IPS DF 6.9 (cell line): ENCODE measurements around the gene MDFIC.
A peak's percentile ranks its signal among the peaks of the same experiment; 100 is the strongest.

Experiments
- DNase-seq: peaks from one replicate; pipeline ENCODE4 v3.0.0-alpha.2; 2013; ENCODE audit warnings: low read depth, low spot score
- H3K27ac ChIP-seq: one replicate; pipeline ENCODE4 v1.5.1; 2013; ENCODE audit warnings: low read length, control low read depth
- H3K27me3 ChIP-seq: 2 replicates; pipeline ENCODE4 v1.6.1; 2013; ENCODE audit warnings: mild to moderate bottlenecking, low read length; ENCODE audit not compliant: control insufficient read depth, insufficient read depth
- H3K36me3 ChIP-seq: 2 replicates; pipeline ENCODE4 v1.6.1; 2013; ENCODE audit warnings: low read length; ENCODE audit not compliant: control insufficient read depth, insufficient read depth
- H3K4me1 ChIP-seq: 2 replicates; pipeline ENCODE4 v1.6.1; 2013; ENCODE audit warnings: low read length; ENCODE audit not compliant: control insufficient read depth, insufficient read depth
- H3K4me3 ChIP-seq: 2 replicates; pipeline ENCODE4 v1.5.1; 2013; ENCODE audit warnings: mild to moderate bottlenecking, low read length
- H3K9me3 ChIP-seq: 2 replicates; pipeline ENCODE4 v1.6.1; 2013; ENCODE audit warnings: low read length, inconsistent platforms; ENCODE audit not compliant: control insufficient read depth, insufficient read depth
- WGBS: extraction: QIAGEN DNeasy Blood & Tissue Kit; methylation state at CpG from one replicate; pipeline ENCODE4 v1.1.7; 2013; ENCODE audit warnings: mixed read lengths, missing lambda C conversion rate; ENCODE audit not compliant: insufficient read length, insufficient coverage; 5-methylcytosine and 5-hydroxymethylcytosine counted together

The MDFIC gene

DNA sequence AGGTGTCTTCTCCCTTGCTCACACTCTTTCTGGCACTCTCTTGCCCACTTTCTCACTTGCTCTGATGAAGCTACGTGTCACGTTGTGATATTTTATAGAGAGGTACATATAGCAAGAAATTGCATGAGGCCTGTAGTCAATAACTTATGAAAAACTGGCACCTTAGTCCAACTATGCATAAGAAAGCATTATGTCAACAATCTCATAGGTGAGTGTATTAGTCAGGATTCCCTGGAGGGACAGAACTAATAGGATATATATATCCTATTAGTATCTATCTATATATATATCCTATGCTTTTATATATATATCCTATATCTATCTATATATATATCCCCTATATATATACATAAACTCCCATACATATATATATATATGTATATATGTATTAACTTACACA lies 18.8 kb upstream of the MDFIC start:
- no peaks in the 10 kb centered on the region for H3K36me3 ChIP-seq
- no peak overlapping the region for H3K4me3 ChIP-seq
- H3K9me3 ChIP-seq: no peaks in the 10 kb centered on the region
- no peaks in the 10 kb centered on the region for H3K4me1 ChIP-seq
- no CpG with 5 or more reads among the region's 2 CpGs for WGBS
- no peak for DNase-seq
- no peaks in the 10 kb centered on the region for H3K27me3 ChIP-seq
- H3K27ac ChIP-seq: no peak overlapping the region

DNA sequence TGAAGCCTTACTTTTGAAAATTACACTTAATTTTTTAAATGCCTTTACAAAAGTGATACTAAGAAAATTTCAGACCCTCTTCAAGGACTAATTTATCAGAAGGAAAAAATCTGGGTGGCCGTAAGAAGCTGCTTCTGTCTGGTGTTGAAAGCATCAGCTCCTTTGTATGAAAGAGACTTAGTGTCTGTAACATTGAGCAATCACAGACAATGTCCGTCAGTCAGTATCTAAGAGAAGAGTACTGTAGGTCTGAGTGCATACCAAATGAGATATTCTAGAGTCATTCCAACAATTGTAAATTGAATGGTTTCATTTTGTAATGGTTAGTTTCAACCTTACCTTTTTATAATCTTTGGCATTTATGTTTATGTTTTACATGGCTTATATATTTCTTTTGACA lies 11.1 kb upstream of the MDFIC start:
- WGBS: no CpG with 5 or more reads among the region's 2 CpGs
- Histone ChIP-seq H3K9me3 (no peaks in the 10 kb centered on the region), H3K27me3 (no peaks in the 10 kb centered on the region), H3K36me3 (no peaks in the 10 kb centered on the region), H3K27ac (no peak overlapping the region), H3K4me1 (no peaks in the 10 kb centered on the region), H3K4me3 (no peak overlapping the region)
- no peak for DNase-seq

DNA sequence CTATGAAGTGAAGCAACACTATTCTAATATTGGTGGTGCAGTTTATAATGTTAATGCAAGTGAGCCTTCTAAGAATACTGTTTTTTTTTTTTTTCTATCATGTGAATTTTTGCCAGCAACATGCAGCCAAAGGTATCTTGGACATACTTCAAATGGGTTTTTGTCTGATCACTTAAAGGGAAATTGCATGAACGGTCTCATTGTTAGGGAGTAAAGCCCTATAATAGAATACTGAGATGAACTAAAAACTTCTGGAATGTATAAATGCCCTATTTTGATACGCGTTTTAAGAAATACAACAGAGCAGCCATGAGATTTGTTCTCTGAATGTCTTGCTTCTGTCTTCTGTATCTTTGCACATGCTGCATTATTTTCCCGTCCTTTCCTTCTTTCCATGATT lies 10.5 kb upstream of the MDFIC start:
- H3K27ac ChIP-seq: no peak overlapping the region
- H3K27me3 ChIP-seq: no peaks in the 10 kb centered on the region
- DNase-seq: no peak
- no peaks in the 10 kb centered on the region for H3K36me3 ChIP-seq
- H3K4me1 ChIP-seq: no peaks in the 10 kb centered on the region
- H3K9me3 ChIP-seq: no peaks in the 10 kb centered on the region
- no peak overlapping the region for H3K4me3 ChIP-seq
- no CpG with 5 or more reads among the region's 4 CpGs for WGBS

DNA sequence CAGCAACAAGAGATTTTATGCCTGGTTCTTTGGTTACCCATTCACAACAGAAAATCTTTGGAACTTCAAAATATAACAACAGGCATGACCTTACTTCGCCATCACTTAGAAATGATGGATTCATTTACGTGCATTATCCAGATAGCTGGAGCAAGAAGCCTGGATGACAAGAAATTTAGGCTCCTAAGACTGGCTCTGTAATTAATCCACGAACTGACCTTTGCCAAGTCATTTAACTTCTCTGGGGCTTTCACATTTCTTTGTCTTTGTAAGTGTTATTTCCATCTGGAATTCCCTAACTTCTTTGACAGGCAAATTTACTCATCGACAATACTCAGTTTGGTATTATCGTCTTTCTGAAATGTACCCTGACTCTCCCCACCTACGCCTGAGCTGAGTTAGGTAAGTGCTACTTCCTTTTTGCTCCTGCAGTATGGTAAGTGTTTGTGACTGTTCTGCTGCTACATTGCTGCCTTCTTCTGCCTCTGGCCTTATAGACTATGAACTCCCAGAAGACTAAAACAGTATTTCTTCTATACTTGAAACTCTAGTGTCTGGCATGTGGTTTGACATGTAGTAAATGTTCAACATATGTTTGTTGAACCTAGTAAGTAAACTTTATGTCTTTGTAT lies 5.5 kb upstream of the MDFIC start:
- DNase-seq: no peak
- H3K27ac ChIP-seq: no peak overlapping the region
- no peaks in the 10 kb centered on the region for H3K9me3 ChIP-seq
- H3K27me3 ChIP-seq: no peaks in the 10 kb centered on the region
- no CpG with 5 or more reads among the region's 6 CpGs for WGBS
- H3K4me3 ChIP-seq: no peak overlapping the region
- H3K36me3 ChIP-seq: no peaks in the 10 kb centered on the region
- no peaks in the 10 kb centered on the region for H3K4me1 ChIP-seq

DNA sequence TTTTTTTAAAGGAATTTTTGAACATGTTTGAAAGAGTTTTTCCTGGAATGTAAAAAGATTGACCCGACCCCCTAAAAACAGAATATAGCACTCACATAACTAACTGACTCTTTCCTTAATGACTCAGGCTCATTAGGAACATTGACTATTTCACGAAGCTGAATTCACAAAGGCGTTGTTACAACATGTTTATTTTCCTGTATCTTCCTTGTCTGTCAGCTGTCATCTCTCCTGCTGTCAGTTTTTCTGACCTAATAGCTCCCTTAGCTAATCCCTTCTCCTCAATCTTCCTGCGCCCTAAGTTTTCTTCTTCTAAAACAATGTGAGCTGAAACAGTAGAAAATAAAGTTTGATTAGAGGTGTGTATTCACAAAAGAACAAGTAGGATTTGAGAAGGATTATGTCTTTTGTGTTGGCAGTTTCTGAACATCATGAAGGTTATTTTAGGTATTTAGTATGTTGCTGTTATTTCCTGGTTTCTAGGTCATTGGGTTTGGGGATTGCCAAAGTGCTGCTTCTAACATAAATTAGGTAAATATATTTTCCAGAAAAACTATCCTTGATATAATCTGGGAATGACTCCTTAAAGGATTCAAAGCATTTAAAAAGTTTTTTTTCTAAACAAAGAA lies 4.6 kb upstream of the MDFIC start:
- no peak for DNase-seq
- no peaks in the 10 kb centered on the region for H3K27me3 ChIP-seq
- no CpG with 5 or more reads among the region's 4 CpGs for WGBS

DNA sequence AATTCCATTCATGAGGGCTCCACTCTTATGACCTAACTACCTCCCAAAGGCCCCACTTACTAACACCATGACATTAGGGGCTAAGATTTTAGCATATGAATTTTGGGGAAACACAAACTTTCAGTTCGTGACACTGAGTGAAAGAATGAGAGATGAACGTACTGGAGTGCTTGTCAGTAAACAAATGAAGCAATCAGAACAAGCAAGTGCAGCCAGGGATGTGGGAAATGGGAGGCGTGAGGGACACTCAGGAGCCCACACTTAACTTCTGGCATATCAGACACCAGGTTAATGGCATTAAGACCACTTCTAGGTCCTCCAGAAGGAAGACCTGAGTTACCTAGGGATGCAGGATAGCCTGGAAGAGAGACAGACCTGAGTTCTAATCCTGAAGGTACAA lies 2.3 kb upstream of the MDFIC start:
- H3K27ac ChIP-seq: no peak overlapping the region
- H3K27me3 ChIP-seq: no peaks in the 10 kb centered on the region
- no peaks in the 10 kb centered on the region for H3K4me1 ChIP-seq
- H3K9me3 ChIP-seq: no peaks in the 10 kb centered on the region
- H3K36me3 ChIP-seq: no peaks in the 10 kb centered on the region
- no peak for DNase-seq
- no CpG with 5 or more reads among the region's 3 CpGs for WGBS
- no peak overlapping the region for H3K4me3 ChIP-seq

More for the DNA sequence above, 4.6 kb upstream of the MDFIC start:
- Histone ChIP-seq H3K36me3 (no peaks in the 10 kb centered on the region), H3K9me3 (no peaks in the 10 kb centered on the region), H3K4me3 (no peak overlapping the region), H3K4me1 (no peaks in the 10 kb centered on the region), H3K27ac (no peak overlapping the region)

DNA sequence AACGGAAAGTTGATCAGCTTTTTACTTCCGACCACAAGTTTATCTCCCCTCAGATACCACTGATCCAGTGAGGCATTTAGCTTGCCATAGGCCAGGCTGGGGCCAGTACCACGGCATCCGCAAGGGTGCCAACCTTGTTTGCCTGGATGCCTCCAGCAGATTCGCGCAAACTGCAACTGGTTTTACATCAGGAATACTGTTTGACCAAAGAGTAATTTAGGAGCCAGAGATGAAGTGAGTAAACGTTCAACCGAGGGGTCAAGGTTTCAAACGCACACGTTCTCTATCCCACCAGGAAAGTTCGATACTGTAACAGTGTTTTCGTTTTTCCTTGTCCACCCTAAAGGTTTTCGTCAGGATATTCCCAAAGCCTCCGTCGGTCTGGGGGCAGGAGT lies 266 bp upstream of the MDFIC start:
- Histone ChIP-seq H3K27me3 (no peaks in the 10 kb centered on the region), H3K9me3 (no peaks in the 10 kb centered on the region), H3K27ac (no peak overlapping the region), H3K4me1 (no peaks in the 10 kb centered on the region), H3K36me3 (no peaks in the 10 kb centered on the region), H3K4me3 (peak overlapping the region; percentile 77; the same call in 1 of the 2 replicates)
- DNase-seq: no peak
- no CpG with 5 or more reads among the region's 15 CpGs for WGBS

DNA sequence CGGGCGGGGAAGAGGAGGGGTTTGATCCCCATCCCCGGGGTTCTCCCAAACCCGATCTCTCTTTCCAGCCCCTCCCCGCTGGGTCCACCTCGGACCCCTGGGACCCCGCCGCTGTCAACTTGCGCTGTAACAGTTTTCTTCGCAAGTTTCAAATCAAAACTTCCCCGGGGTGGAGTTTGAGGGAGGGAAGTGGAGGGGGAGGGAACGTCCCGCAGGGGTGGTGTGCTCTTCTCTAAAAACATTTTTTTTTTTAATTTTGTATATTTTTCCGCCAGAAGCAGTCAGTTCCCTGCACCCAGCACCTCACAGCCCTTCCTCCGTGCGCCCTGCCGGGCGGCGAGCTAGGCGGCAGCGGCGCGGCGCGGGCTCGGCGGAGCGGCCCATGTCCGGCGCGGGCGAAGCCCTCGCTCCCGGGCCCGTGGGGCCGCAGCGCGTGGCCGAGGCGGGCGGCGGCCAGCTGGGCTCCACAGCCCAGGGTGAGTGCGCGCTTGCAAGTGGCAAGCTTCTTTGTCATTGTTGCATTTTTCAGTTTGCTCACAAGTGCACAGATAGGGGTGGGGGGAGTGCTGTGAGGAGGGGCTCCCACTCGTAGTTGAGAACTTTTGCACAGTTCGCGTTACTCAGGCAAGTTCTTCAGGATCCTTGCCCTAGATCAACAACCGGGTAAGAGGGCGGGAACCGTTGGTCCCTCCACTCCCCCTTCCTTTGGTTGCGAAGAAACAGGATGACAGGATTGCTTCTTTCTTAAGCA lies 933 bp downstream of the MDFIC start:
- no CpG with 5 or more reads among the region's 51 CpGs for WGBS
- DNase-seq: no peak

DNA sequence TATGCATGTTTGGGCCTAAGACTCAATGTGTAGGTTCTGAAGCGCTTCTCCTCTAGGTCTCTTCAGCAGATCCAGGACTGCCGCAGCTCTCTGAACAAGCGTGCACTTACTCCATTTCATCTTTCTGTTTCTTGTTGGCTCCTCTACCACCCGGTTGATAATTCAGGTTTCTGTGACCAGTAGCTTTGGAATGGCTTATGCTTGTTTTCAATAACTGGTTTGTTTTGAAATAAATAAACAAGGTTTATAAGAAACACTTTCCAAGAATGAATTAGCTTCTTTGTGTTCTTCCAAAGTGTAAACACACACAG lies 1.5 kb downstream of the MDFIC start:
- Histone ChIP-seq H3K27me3 (no peaks in the 10 kb centered on the region), H3K36me3 (no peaks in the 10 kb centered on the region), H3K9me3 (no peaks in the 10 kb centered on the region), H3K27ac (no peak overlapping the region), H3K4me1 (no peaks in the 10 kb centered on the region), H3K4me3 (peak overlapping the region; percentile 77; the same call in 1 of the 2 replicates)
- WGBS: no CpG with 5 or more reads among the region's 4 CpGs
- no peak for DNase-seq

More for the DNA sequence above, 933 bp downstream of the MDFIC start:
- Histone ChIP-seq H3K4me1 (no peaks in the 10 kb centered on the region), H3K27me3 (no peaks in the 10 kb centered on the region), H3K36me3 (no peaks in the 10 kb centered on the region), H3K27ac (no peak overlapping the region), H3K4me3 (peak overlapping the region; percentile 77), H3K9me3 (no peaks in the 10 kb centered on the region)

DNA sequence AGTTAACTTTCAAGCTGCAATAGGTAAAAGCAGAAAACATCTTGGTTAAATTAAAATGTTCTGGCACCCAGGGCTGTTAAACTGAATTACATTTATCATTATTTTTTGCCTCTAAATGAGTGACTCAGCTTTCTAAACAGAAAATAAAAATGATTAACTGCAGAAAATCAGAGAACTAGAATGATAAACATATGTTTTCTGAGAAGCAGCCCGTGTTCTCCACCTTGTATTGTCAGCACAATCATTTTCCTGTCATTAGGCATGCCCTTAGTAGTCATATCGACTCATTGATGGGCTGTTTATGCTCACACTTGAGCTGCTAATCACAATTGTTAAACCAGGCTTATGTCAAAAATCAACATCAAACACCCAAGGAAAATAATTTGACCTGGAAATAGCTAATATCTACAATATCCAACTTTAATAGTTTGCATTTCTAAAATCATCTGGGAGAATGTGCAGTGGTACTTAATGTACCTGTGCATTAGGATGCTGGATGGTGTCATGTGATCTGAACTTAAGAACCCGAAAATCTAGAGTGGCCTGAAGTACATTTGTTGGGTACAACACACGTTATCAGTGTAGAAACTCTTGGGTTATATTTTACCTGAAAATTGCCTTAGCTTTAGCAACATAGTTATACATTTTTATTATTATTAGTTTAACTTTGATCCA lies 2.3 kb downstream of the MDFIC start:
- H3K4me3 ChIP-seq: no peak overlapping the region
- H3K36me3 ChIP-seq: no peaks in the 10 kb centered on the region
- DNase-seq: no peak
- no CpG with 5 or more reads among the region's 4 CpGs for WGBS
- H3K27ac ChIP-seq: no peak overlapping the region
- no peaks in the 10 kb centered on the region for H3K27me3 ChIP-seq
- no peaks in the 10 kb centered on the region for H3K4me1 ChIP-seq
- H3K9me3 ChIP-seq: no peaks in the 10 kb centered on the region
